GM12878 (cell line): ENCODE data around the gene TSKU. TPM values are rescaled to one million over a fixed set of nuclear protein-coding genes. Genes with fewer than 3 reads are reported as not detected.

Experiments
- ATAC-seq: fragments of 200-7000 bp; cut with Tn5 transposase; 3 replicates; pipeline ENCODE4 v1.9.1; 2020; ENCODE audit warnings: mild to moderate bottlenecking, moderate library complexity
- BruUV-seq: library from RNA; stranded (reverse); fragments of 400-500 nt; replicated peaks from 2 replicates; lab custom pipeline; 2021; lab: Mats Ljungman, UMichigan
- CTCF ChIA-PET: fragments of 300-600 bp; sonication (Branson Sonifier 250); formaldehyde crosslinking; extraction: SDS; loops from one replicate; lab custom pipeline; 2021; ENCODE audit warnings: inconsistent platforms; lab: Yijun Ruan, JAX
- POLR2A ChIA-PET: fragments of 350-600 bp; formaldehyde crosslinking; extraction: SDS; loops from one replicate; lab custom pipeline; 2021; ENCODE audit warnings: inconsistent platforms; lab: Charles Lee
- RAD21 ChIA-PET: fragments of 300-600 bp; sonication (Branson Sonifier 250); formaldehyde crosslinking; loops from one replicate; lab custom pipeline; 2023; ENCODE audit warnings: antibody characterized with exemption; ENCODE audit not compliant: unreplicated experiment; lab: Charles Lee
- SMC1A ChIA-PET: fragments of 300-600 bp; sonication (Branson Sonifier 250); formaldehyde crosslinking; loops from one replicate; lab custom pipeline; 2023; ENCODE audit not compliant: unreplicated experiment, uncharacterized antibody; lab: Charles Lee
- DNase-seq: peaks from one replicate; pipeline ENCODE4 v3.0.0-alpha.2; 2011; ENCODE audit warnings: low read depth, low spot score
- FAIRE-seq: peaks from 3 replicates; lab custom pipeline; 2011; peaks lifted over from hg19 to GRCh38; lab: Jason Lieb, UNC
- H2AFZ ChIP-seq: 2 replicates; pipeline ENCODE4 v1.6.0; 2011; ENCODE audit warnings: low read depth, low read length, control low read depth; ENCODE audit not compliant: control insufficient read depth
- H3K27ac ChIP-seq: 2 replicates; pipeline ENCODE4 v1.5.1; 2011; ENCODE audit warnings: control low read depth; ENCODE audit not compliant: control insufficient read depth, insufficient read depth
- H3K27me3 ChIP-seq, 2 experiments: replicated peaks in 1 of 2; 2 replicates each; pipeline versions ENCODE4 v1.6.0 to v1.6.1; 2011; ENCODE audit warnings: low read length in 1 of 2; ENCODE audit not compliant: control insufficient read depth in 2 of 2, insufficient read depth in 2 of 2
- H3K36me3 ChIP-seq, 2 experiments: 2 replicates each; pipeline ENCODE4 v1.5.1; 2011; ENCODE audit warnings: low read length in 1 of 2; ENCODE audit not compliant: control insufficient read depth in 2 of 2, insufficient read depth in 2 of 2
- H3K4me1 ChIP-seq: 2 replicates; pipeline ENCODE4 v1.6.1; 2011; ENCODE audit warnings: mild to moderate bottlenecking, low read length, moderate library complexity, mixed read lengths; ENCODE audit not compliant: control insufficient read depth, insufficient read depth
- H3K4me2 ChIP-seq: 2 replicates; pipeline ENCODE4 v1.6.0; 2011; ENCODE audit warnings: control low read depth; ENCODE audit not compliant: control insufficient read depth, insufficient read depth
- H3K4me3 ChIP-seq: fragments of 200-600 bp; sonication (generic); 2 replicates; pipeline ENCODE4 v1.5.1; 2016
- H3K79me2 ChIP-seq: 2 replicates; pipeline ENCODE4 v1.6.0; 2011; ENCODE audit warnings: low read length; ENCODE audit not compliant: control insufficient read depth, insufficient read depth
- H3K9ac ChIP-seq: 2 replicates; pipeline ENCODE4 v1.8.0; 2011; ENCODE audit warnings: low read length, control low read depth, mixed read lengths; ENCODE audit not compliant: control insufficient read depth, insufficient read depth
- H3K9me3 ChIP-seq: replicated peaks from 3 replicates; pipeline ENCODE4 v1.5.1; 2011; ENCODE audit warnings: mild to moderate bottlenecking, low read length; ENCODE audit not compliant: control insufficient read depth, insufficient read depth
- H4K20me1 ChIP-seq: 2 replicates; pipeline ENCODE4 v1.6.0; 2011; ENCODE audit not compliant: control insufficient read depth, insufficient read depth
- CHD4 ChIP-seq: fragments of 200-600 bp; sonication (generic); IDR thresholded peaks from 2 replicates; pipeline ENCODE4 v1.6.1; 2016; ENCODE audit warnings: mild to moderate bottlenecking
- HDGF ChIP-seq: fragments of 450-650 bp; IDR thresholded peaks from 2 replicates; pipeline ENCODE4 v1.6.1; 2016; ENCODE audit warnings: antibody characterized with exemption
- IKZF1 ChIP-seq: fragments of 450-650 bp; conservative IDR thresholded peaks from 2 replicates; pipeline ENCODE4 v1.6.1; 2017; ENCODE audit warnings: antibody characterized with exemption, mild to moderate bottlenecking
- MTA2 ChIP-seq: fragments of 450-650 bp; IDR thresholded peaks from 2 replicates; pipeline ENCODE4 v1.6.1; 2016; ENCODE audit warnings: low read depth, mild to moderate bottlenecking, moderate library complexity
- NFXL1 ChIP-seq: fragments of 450-650 bp; IDR thresholded peaks from 2 replicates; pipeline ENCODE4 v1.6.1; 2017; ENCODE audit warnings: antibody characterized with exemption, mild to moderate bottlenecking, borderline replicate concordance
- PML ChIP-seq: IDR thresholded peaks from 2 replicates; pipeline ENCODE4 v1.6.1; 2012; ENCODE audit warnings: low read length, inconsistent platforms
- SMC3 ChIP-seq: IDR thresholded peaks from 2 replicates; pipeline ENCODE4 v1.6.1; 2011; ENCODE audit warnings: low read length, improper control_type of control experiment, borderline replicate concordance
- STAT1 ChIP-seq: fragments of 450-650 bp; conservative IDR thresholded peaks from 2 replicates; pipeline ENCODE4 v1.6.1; 2014; ENCODE audit warnings: antibody characterized with exemption, mild to moderate bottlenecking
- TCF3 ChIP-seq: IDR thresholded peaks from 2 replicates; pipeline ENCODE4 v1.6.1; 2012; ENCODE audit warnings: low read depth, mild to moderate bottlenecking, low read length, borderline replicate concordance; ENCODE audit not compliant: insufficient read depth
- YY1 ChIP-seq: IDR thresholded peaks from 2 replicates; pipeline ENCODE4 v1.6.1; 2011; ENCODE audit warnings: low read depth, mild to moderate bottlenecking, low read length
- WGBS: methylation state at CpG from one replicate; pipeline ENCODE4 v1.1.6; 2016; ENCODE audit warnings: low lambda C conversion rate; ENCODE audit not compliant: insufficient replicate concordance, insufficient coverage; ENCODE audit errors: missing lambda C conversion rate; 5-methylcytosine and 5-hydroxymethylcytosine counted together
- in situ Hi-C: fragments of 300-500 bp; cut with MboI; formaldehyde crosslinking; loops from 9 replicates; pipeline ENCODE4 v1.14.3; 2018; ENCODE audit warnings: mixed read lengths
- intact Hi-C: fragments of 100-400 bp; cut with micrococcal nuclease; formaldehyde crosslinking; loops from one replicate; pipeline ENCODE4 v1.14.2; 2022; ENCODE audit not compliant: unreplicated experiment
- polyA plus RNA-seq, 11 experiments: library from polyadenylated mRNA; depleted of rRNA in 4 of 11; unstranded in 6 of 11; stranded (reverse) in 5 of 11; fragments of >200 nt; fragmentation: Nextera tagmentation in 4 of 11; fragmentation: Illumina TruSeq in 1 of 11; extraction: Ambion mirVana in 4 of 11; extraction: Trizol in 1 of 11; gene quantifications; 1 replicate in 1 of 11; 2 replicates in 10 of 11; pipeline versions ENCODE4 v1.2.1 to v1.2.3, GENCODE V29; 2011 to 2016; ENCODE audit warnings: inconsistent platforms in 2 of 11, missing spikeins in 2 of 11, low read depth in 1 of 11
- total RNA-seq, 4 experiments: library from RNA; depleted of rRNA in 3 of 4; stranded (reverse); fragments of >200 nt in 3 of 4; fragmentation: Illumina TruSeq in 1 of 4; extraction: Trizol in 1 of 4; gene quantifications; 2 replicates each; pipeline versions ENCODE4 v1.2.1 to v1.2.3, GENCODE V29; 2013 to 2021
- TF ChIP-seq, protein P1 (sequence below): fragments of 450-650 bp; IDR thresholded peaks from 2 replicates; pipeline ENCODE4 v1.6.1; 2017; ENCODE audit warnings: mild to moderate bottlenecking, low read depth, inconsistent platforms; ENCODE audit not compliant: poor library complexity, severe bottlenecking
- TF ChIP-seq, protein P2 (sequence below): fragments of 450-650 bp; conservative IDR thresholded peaks from 2 replicates; pipeline ENCODE4 v1.6.1; 2017; ENCODE audit warnings: mild to moderate bottlenecking, moderate library complexity
- TF ChIP-seq, protein P3 (sequence below): IDR thresholded peaks from 2 replicates; pipeline ENCODE4 v1.6.1; 2012; ENCODE audit warnings: mild to moderate bottlenecking, low read depth, low read length

The TSKU gene
- total and polyA plus RNA-seq, 10 of the 15 experiments (the other 5 are each of a cell fraction or from before 2014, with no cell fraction given): 0.04 to 1.5 (median 0.62) TPM

DNA sequence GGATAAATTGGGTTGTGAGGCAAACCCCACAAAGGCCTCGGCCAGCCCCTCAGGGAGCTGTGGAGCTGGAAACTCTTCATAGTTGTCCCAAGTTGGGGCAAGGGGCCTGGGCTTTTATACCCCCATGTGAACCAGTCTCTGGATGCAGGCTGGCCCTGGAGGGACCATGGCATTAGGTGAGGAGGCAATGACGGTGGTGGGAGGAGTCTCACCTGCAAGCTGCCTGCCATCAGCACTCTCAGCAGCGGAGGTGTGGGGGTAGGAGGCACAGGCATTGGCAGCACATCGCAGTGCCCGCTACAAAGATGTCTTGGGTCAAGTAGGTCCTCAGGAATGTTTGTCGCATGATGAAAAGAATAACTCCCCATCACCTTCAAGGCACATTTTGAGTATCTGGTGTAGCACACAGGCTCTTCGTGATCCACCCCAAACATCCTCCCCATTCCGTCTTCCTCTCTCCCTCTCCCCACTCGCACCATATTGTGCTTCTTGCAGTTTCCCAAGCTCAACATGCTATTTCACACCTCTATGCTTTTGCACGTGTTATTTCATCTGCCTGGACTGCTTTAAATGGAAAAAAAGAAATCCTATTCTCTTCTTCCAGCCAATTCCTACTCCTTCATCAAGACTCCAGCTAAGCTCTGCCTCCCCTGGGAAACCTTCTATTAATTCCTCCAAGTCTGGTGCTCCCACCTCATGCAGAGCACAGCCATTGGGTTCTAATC is 18.1 kb upstream of the TSKU start:
- H3K79me2 ChIP-seq: no peaks in the 10 kb centered on the region
- no peak for FAIRE-seq
- CTCF ChIA-PET: interaction anchor here (0.5 kb wide), 1 partner anchor 153 kb away, joined by 4 read pairs; no protein-coding TSS in a partner anchor

More for the DNA sequence above, 18.1 kb upstream of the TSKU start:
- ATAC-seq: no peak
- BruUV-seq: no TSS peak
- TF ChIP-seq YY1: no peak
- TF ChIP-seq SMC3: no peak
- TF ChIP-seq, protein P1, sequence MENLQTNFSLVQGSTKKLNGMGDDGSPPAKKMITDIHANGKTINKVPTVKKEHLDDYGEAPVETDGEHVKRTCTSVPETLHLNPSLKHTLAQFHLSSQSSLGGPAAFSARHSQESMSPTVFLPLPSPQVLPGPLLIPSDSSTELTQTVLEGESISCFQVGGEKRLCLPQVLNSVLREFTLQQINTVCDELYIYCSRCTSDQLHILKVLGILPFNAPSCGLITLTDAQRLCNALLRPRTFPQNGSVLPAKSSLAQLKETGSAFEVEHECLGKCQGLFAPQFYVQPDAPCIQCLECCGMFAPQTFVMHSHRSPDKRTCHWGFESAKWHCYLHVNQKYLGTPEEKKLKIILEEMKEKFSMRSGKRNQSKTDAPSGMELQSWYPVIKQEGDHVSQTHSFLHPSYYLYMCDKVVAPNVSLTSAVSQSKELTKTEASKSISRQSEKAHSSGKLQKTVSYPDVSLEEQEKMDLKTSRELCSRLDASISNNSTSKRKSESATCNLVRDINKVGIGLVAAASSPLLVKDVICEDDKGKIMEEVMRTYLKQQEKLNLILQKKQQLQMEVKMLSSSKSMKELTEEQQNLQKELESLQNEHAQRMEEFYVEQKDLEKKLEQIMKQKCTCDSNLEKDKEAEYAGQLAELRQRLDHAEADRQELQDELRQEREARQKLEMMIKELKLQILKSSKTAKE: no peak
- no peak for TF ChIP-seq IKZF1
- TF ChIP-seq HDGF: no peak
- TF ChIP-seq TCF3: no peak
- TF ChIP-seq, protein P2, sequence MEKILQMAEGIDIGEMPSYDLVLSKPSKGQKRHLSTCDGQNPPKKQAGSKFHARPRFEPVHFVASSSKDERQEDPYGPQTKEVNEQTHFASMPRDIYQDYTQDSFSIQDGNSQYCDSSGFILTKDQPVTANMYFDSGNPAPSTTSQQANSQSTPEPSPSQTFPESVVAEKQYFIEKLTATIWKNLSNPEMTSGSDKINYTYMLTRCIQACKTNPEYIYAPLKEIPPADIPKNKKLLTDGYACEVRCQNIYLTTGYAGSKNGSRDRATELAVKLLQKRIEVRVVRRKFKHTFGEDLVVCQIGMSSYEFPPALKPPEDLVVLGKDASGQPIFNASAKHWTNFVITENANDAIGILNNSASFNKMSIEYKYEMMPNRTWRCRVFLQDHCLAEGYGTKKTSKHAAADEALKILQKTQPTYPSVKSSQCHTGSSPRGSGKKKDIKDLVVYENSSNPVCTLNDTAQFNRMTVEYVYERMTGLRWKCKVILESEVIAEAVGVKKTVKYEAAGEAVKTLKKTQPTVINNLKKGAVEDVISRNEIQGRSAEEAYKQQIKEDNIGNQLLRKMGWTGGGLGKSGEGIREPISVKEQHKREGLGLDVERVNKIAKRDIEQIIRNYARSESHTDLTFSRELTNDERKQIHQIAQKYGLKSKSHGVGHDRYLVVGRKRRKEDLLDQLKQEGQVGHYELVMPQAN: no peak
- TF ChIP-seq STAT1: no peak
- TF ChIP-seq MTA2: no peak
- TF ChIP-seq NFXL1: no peak
- no peak for TF ChIP-seq PML
- TF ChIP-seq CHD4: no peak
- TF ChIP-seq, protein P3, sequence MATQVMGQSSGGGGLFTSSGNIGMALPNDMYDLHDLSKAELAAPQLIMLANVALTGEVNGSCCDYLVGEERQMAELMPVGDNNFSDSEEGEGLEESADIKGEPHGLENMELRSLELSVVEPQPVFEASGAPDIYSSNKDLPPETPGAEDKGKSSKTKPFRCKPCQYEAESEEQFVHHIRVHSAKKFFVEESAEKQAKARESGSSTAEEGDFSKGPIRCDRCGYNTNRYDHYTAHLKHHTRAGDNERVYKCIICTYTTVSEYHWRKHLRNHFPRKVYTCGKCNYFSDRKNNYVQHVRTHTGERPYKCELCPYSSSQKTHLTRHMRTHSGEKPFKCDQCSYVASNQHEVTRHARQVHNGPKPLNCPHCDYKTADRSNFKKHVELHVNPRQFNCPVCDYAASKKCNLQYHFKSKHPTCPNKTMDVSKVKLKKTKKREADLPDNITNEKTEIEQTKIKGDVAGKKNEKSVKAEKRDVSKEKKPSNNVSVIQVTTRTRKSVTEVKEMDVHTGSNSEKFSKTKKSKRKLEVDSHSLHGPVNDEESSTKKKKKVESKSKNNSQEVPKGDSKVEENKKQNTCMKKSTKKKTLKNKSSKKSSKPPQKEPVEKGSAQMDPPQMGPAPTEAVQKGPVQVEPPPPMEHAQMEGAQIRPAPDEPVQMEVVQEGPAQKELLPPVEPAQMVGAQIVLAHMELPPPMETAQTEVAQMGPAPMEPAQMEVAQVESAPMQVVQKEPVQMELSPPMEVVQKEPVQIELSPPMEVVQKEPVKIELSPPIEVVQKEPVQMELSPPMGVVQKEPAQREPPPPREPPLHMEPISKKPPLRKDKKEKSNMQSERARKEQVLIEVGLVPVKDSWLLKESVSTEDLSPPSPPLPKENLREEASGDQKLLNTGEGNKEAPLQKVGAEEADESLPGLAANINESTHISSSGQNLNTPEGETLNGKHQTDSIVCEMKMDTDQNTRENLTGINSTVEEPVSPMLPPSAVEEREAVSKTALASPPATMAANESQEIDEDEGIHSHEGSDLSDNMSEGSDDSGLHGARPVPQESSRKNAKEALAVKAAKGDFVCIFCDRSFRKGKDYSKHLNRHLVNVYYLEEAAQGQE: no peak
- Histone ChIP-seq H3K9ac (no peak overlapping the region), H3K4me2 (no peak overlapping the region), H2AFZ (no peak overlapping the region), H3K27ac (no peak overlapping the region), H3K9me3 (no peaks in the 10 kb centered on the region), H3K4me3 (no peak overlapping the region), H3K36me3 (no peaks in the 10 kb centered on the region), H3K4me1 (peaks cover 7% of the 10 kb centered on the region), H3K27me3 (peaks cover 0 to 1% of the 10 kb centered on the region in 2 experiments; a peak in 3 of 4 replicates), H4K20me1 (no peaks in the 10 kb centered on the region)
- DNase-seq: no peak
- ChIA-PET POLR2A (no interaction called here), RAD21 (no interaction called here), SMC1A (no interaction called here)
- intact Hi-C loops (no loop called here), in situ Hi-C loops (no loop called here)
- WGBS: 33% methylated on average over 9 of the region's 10 CpGs
